Measurements from ENCODE around the gene GABRR2. TPM values are rescaled to one million over a fixed set of nuclear protein-coding genes. Genes with fewer than 3 reads are reported as not detected.

Gene GABRR2
- total and polyA plus RNA-seq, 2 of the 4 experiments (the other 2 are of a cell fraction): 0.26 TPM; not detected in 1

GRCh38 chr6:89286516-89286915, 28.6 kb downstream of the GABRR2 start:
- no peak overlapping the region for H3K9ac ChIP-seq (ENCODE audit: low read depth, low read length)
- no peak overlapping the region for H3K4me2 ChIP-seq (ENCODE audit: low read depth, low read length)
- no peak overlapping the region for H2BK15ac ChIP-seq (ENCODE audit: low read depth, low read length)
- H3K9me3 ChIP-seq (ENCODE audit: control insufficient read depth, insufficient read depth, low read length): no peaks in the 10 kb centered on the region
- peaks cover 34% of the 10 kb centered on the region for H3K27me3 ChIP-seq (ENCODE audit: control insufficient read depth, insufficient read depth, low read length)
- no peaks in the 10 kb centered on the region for H3K4me1 ChIP-seq (ENCODE audit: control insufficient read depth, insufficient read depth, low read length)
- no peak overlapping the region for H4K8ac ChIP-seq (ENCODE audit: low read depth in 2 of 2, low read length in 2 of 2)
- H3K36me3 ChIP-seq (ENCODE audit: control insufficient read depth, insufficient read depth, low read length): no peaks in the 10 kb centered on the region
- no peak overlapping the region for H3K56ac ChIP-seq (ENCODE audit: extremely low read depth, insufficient read depth, low read length)
- H2AK5ac ChIP-seq (ENCODE audit: low read depth, low read length): no peak overlapping the region
- dilution Hi-C loops (cut with HindIII; ENCODE audit: low sequenced_read_pairs, unreplicated experiment) (no loop called here), in situ Hi-C loops (cut with MboI; ENCODE audit: low sequenced_read_pairs) (no loop called here), intact Hi-C loops (cut with micrococcal nuclease) (no loop called here)
- H4K20me1 ChIP-seq (ENCODE audit: insufficient read depth, low read length): no peaks in the 10 kb centered on the region; the same call in 1 of the 2 replicates
- H3K4me3 ChIP-seq (ENCODE audit: insufficient read depth, low read depth, low read length): no peak overlapping the region
- H2BK5ac ChIP-seq (ENCODE audit: low read depth, low read length, poor library complexity, severe bottlenecking): no peak overlapping the region
- TF ChIP-seq POLR2A (IDR thresholded peaks at IDR 0.05; ENCODE audit: low read depth, low read length): no peak
- TF ChIP-seq MAFK (IDR thresholded peaks at IDR 0.05; ENCODE audit: low read depth, low read length): no peak
- TF ChIP-seq CHD1 (IDR thresholded peaks at IDR 0.05; ENCODE audit: low read depth, low read length): no peak
- CTCF ChIA-PET: interaction anchor here (0.5 to 0.7 kb wide), 3 partner anchors 9 to 210 kb away, joined by 3 read pairs; no protein-coding TSS in a partner anchor
- no CpG with 5 or more reads among the region's 6 CpGs for WGBS, 2 experiments (ENCODE audit: extremely low coverage in 2 of 2, insufficient read length in 1 of 2)
- no peak overlapping the region for H3K27ac ChIP-seq (ENCODE audit: insufficient read depth, low read length)
- no peak overlapping the region for H4K91ac ChIP-seq (ENCODE audit: insufficient read depth, low read depth, low read length)
- H3K4ac ChIP-seq (ENCODE audit: low read depth, low read length): no peak overlapping the region
- POLR2A ChIA-PET (ENCODE audit: unreplicated experiment): no interaction called here
- no peak overlapping the region for H2BK20ac ChIP-seq (ENCODE audit: low read depth, low read length)
- DNase-seq: no peak
- H2AK9ac ChIP-seq (replicated peaks; ENCODE audit: low read depth, low read length, poor library complexity): no peak overlapping the region
- H3K14ac ChIP-seq (replicated peaks; ENCODE audit: low read depth, low read length): no peak overlapping the region
- ATAC-seq (ENCODE audit: low read depth): no peak
- H2BK120ac ChIP-seq (ENCODE audit: low read depth, low read length): no peak overlapping the region
- H3K23ac ChIP-seq (ENCODE audit: low read depth, low read length): no peak overlapping the region
- no peak overlapping the region for H4K5ac ChIP-seq (ENCODE audit: low read depth, low read length)
- H3K9me1 ChIP-seq (ENCODE audit: insufficient read depth, low read length): no peaks in the 10 kb centered on the region
- H3K18ac ChIP-seq (ENCODE audit: low read depth, low read length): no peak overlapping the region
- no peaks in the 10 kb centered on the region for H3K79me1 ChIP-seq (ENCODE audit: low read depth in 1 of 2, low read length in 2 of 2)
- H2AFZ ChIP-seq (replicated peaks; ENCODE audit: low read length, poor library complexity): no peak overlapping the region
- BruUV-seq (replicated peaks): no TSS peak

Measured in IMR-90 (cell line).